K562 (cell line): Measurements from ENCODE around the gene RHCG. TPM values are rescaled to one million over a fixed set of nuclear protein-coding genes. Genes with fewer than 3 reads are reported as not detected.

ENCODE experiments used
- ATAC-seq: fragments of 200-7000 bp; cut with Tn5 transposase; 3 replicates; pipeline ENCODE4 v1.9.1; 2020; ENCODE audit warnings: moderate library complexity
- BruUV-seq: library from RNA; stranded (reverse); fragments of 400-500 nt; replicated peaks from 2 replicates; lab custom pipeline; 2021; lab: Mats Ljungman, UMichigan
- CTCF ChIA-PET: fragments of 300-600 bp; formaldehyde crosslinking; extraction: SDS; loops from one replicate; lab custom pipeline; 2021; ENCODE audit warnings: low intra/inter-chr PET ratio; lab: Yijun Ruan, JAX
- POLR2A ChIA-PET: fragments of 300-600, 350-650 bp; sonication (Branson Sonifier 250); formaldehyde crosslinking; extraction: SDS; loops from one replicate; lab custom pipeline; 2021; ENCODE audit warnings: antibody characterized with exemption, inconsistent platforms; lab: Yijun Ruan, JAX
- DNase-seq, 4 experiments: peaks; one replicate each; pipeline versions ENCODE4 v3.0.0 to v3.0.0-alpha.2; 2011 to 2018; ENCODE audit warnings: low spot score in 3 of 4, mixed read lengths in 3 of 4; ENCODE audit errors: extremely low read depth in 1 of 4
- FAIRE-seq: peaks from 2 replicates; lab custom pipeline; 2011; peaks lifted over from hg19 to GRCh38; lab: Jason Lieb, UNC
- H2AFZ ChIP-seq: 2 replicates; pipeline ENCODE4 v1.6.0; 2011; ENCODE audit warnings: low read depth, low read length, control low read depth, inconsistent platforms
- H3K27ac ChIP-seq: fragments of 200-600 bp; 3 replicates; pipeline ENCODE4 v1.8.0; 2011; ENCODE audit warnings: low read depth, mild to moderate bottlenecking, control low read depth, inconsistent platforms, low read length, moderate library complexity, mixed read lengths; ENCODE audit errors: extremely low read depth
- H3K27me3 ChIP-seq, 2 experiments: fragments of 300-600 bp in 1 of 2; 2 replicates in 1 of 2; 3 replicates in 1 of 2; pipeline versions ENCODE4 v1.6.0 to v1.8.0; 2011; ENCODE audit warnings: inconsistent platforms in 2 of 2, low read length in 2 of 2, mild to moderate bottlenecking in 1 of 2, mixed read lengths in 1 of 2, moderate library complexity in 1 of 2; ENCODE audit not compliant: control insufficient read depth in 2 of 2, insufficient read depth in 2 of 2
- H3K36me3 ChIP-seq: fragments of 300-600 bp; 3 replicates; pipeline ENCODE4 v1.8.0; 2011; ENCODE audit warnings: mild to moderate bottlenecking, low read length, inconsistent platforms; ENCODE audit not compliant: control insufficient read depth, insufficient read depth
- H3K4me1 ChIP-seq, 2 experiments: fragments of 200-600 bp in 1 of 2; replicated peaks in 1 of 2; 2 replicates in 1 of 2; 3 replicates in 1 of 2; pipeline versions ENCODE4 v1.5.1 to v1.8.0; 2011; ENCODE audit warnings: inconsistent platforms in 2 of 2, low read length in 2 of 2, mild to moderate bottlenecking in 1 of 2, mixed read lengths in 1 of 2, moderate library complexity in 1 of 2; ENCODE audit not compliant: control insufficient read depth in 2 of 2, insufficient read depth in 2 of 2
- H3K4me2 ChIP-seq: 2 replicates; pipeline ENCODE4 v1.6.1; 2011; ENCODE audit warnings: low read length, control low read depth, inconsistent platforms, mixed read lengths; ENCODE audit not compliant: insufficient read depth
- H3K4me3 ChIP-seq: fragments of 200-600 bp; sonication (generic), shearing (Covaris generic); 2 replicates; pipeline ENCODE4 v1.5.1; 2016; ENCODE audit warnings: control low read depth, inconsistent platforms
- H3K79me2 ChIP-seq: fragments of 200-600 bp; 3 replicates; pipeline ENCODE4 v1.8.0; 2011; ENCODE audit warnings: low read length, inconsistent platforms; ENCODE audit not compliant: control insufficient read depth, insufficient read depth
- H3K9ac ChIP-seq, 2 experiments: 2 replicates each; pipeline versions ENCODE4 v1.6.0 to v1.6.1; 2011; ENCODE audit warnings: low read depth in 2 of 2, low read length in 2 of 2, control low read depth in 1 of 2, inconsistent platforms in 1 of 2, mild to moderate bottlenecking in 1 of 2, mixed read lengths in 1 of 2; ENCODE audit not compliant: insufficient read depth in 1 of 2
- H3K9me1 ChIP-seq: one replicate; pipeline ENCODE4 v1.6.0; 2011; ENCODE audit warnings: inconsistent platforms, mild to moderate bottlenecking, low read length, moderate library complexity; ENCODE audit not compliant: control insufficient read depth, insufficient read depth
- H3K9me3 ChIP-seq: replicated peaks from 2 replicates; pipeline ENCODE4 v1.5.1; 2011; ENCODE audit warnings: low read depth, low read length, inconsistent platforms; ENCODE audit not compliant: control insufficient read depth, insufficient read depth
- H4K20me1 ChIP-seq: replicated peaks from 2 replicates; pipeline ENCODE4 v1.6.1; 2011; ENCODE audit warnings: low read length, inconsistent platforms, mixed read lengths; ENCODE audit not compliant: control insufficient read depth, insufficient read depth
- EZH2 ChIP-seq: IDR thresholded peaks from 2 replicates; pipeline ENCODE4 v1.6.1; 2012; ENCODE audit warnings: low read depth, mild to moderate bottlenecking, inconsistent platforms, low read length, borderline replicate concordance
- MECOM ChIP-seq: fragments of 250-450 bp; sonication (Bioruptor Pico); IDR thresholded peaks from 2 replicates; pipeline ENCODE4 v1.8.0; 2022; ENCODE audit warnings: inconsistent platforms
- MTF1 ChIP-seq: fragments of 250-450 bp; sonication (Bioruptor Pico); IDR thresholded peaks from 2 replicates; pipeline ENCODE4 v1.9.0; 2021; ENCODE audit warnings: moderate library complexity, mild to moderate bottlenecking, inconsistent platforms, borderline replicate concordance
- OTX1 ChIP-seq: fragments of 450-650 bp; formaldehyde crosslinking; IDR thresholded peaks from 2 replicates; pipeline ENCODE4 v1.4.0; 2022; ENCODE audit warnings: mild to moderate bottlenecking
- TRIM24 ChIP-seq, 2 experiments: fragments of 450-650 bp; IDR thresholded peaks; 2 replicates each; pipeline ENCODE4 v1.6.1; 2016
- WGBS: fragments of 100-300 bp; shearing (Covaris generic); methylation state at CpG from one replicate; pipeline ENCODE4 v1.1.6; 2016; ENCODE audit warnings: low coverage, mixed read lengths; ENCODE audit not compliant: insufficient coverage; ENCODE audit errors: missing lambda C conversion rate; 5-methylcytosine and 5-hydroxymethylcytosine counted together
- in situ Hi-C: fragments of 300-500 bp; cut with MboI; formaldehyde crosslinking; loops from 4 replicates; pipeline ENCODE4 v1.15.0; 2018; ENCODE audit warnings: inconsistent platforms, mixed read lengths
- intact Hi-C: fragments of 100-400 bp; cut with micrococcal nuclease; formaldehyde crosslinking; loops from 2 replicates; pipeline ENCODE4 v1.14.2; 2022
- polyA plus RNA-seq, 8 experiments: library from polyadenylated mRNA; depleted of rRNA in 4 of 8; stranded (reverse) in 5 of 8; unstranded in 3 of 8; fragments of >200 nt; fragmentation: Nextera tagmentation in 2 of 8; fragmentation: Illumina TruSeq in 1 of 8; extraction: Ambion mirVana in 2 of 8; extraction: Trizol in 1 of 8; gene quantifications; 2 replicates each; pipeline versions ENCODE4 v1.2.1 to v1.2.3, GENCODE V29; 2011 to 2014; ENCODE audit warnings: inconsistent platforms in 1 of 8, missing spikeins in 1 of 8
- total RNA-seq, 7 experiments: library from RNA; depleted of rRNA in 6 of 7; stranded (reverse); fragments of >200 nt in 6 of 7; fragmentation: Illumina TruSeq in 2 of 7; extraction: Trizol in 2 of 7; gene quantifications; 2 replicates each; pipeline versions ENCODE4 v1.2.1 to v1.2.3, GENCODE V29; 2011 to 2021; ENCODE audit warnings: low replicate concordance in 1 of 7
- TF ChIP-seq, protein P1 (sequence below), 2 experiments: fragments of 450-650 bp; IDR thresholded peaks; 2 replicates each; pipeline ENCODE4 v1.6.1; 2016; ENCODE audit warnings: mild to moderate bottlenecking in 2 of 2, borderline replicate concordance in 1 of 2, low read depth in 1 of 2, moderate library complexity in 1 of 2

Gene RHCG
- total and polyA plus RNA-seq, 9 of the 15 experiments (the other 6 are each of a cell fraction or from before 2014, with no cell fraction given), result not detected

DNA sequence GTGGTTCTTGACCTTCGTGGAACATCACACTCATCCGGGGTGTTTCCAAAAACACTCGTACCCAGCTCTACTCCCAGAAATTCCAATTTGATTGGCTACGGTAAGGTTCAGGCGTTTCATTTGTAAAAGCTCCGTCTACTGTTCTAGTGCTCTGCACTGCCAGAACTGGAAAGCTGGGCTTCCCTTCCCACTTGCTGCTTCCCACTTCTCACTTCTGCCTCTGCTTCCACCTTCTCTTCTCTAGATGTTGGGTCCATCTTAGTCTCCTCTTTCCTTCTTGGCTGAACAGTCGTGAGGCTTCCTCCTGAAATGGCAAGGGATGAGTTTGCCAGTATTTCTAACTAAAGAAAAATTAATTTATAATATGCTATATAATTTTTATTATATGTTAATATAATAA lies 29.8 kb upstream of the RHCG start:
- Histone ChIP-seq H4K20me1 (no peaks in the 10 kb centered on the region), H3K27ac (no peak overlapping the region), H3K9me1 (no peaks in the 10 kb centered on the region), H3K9ac (no peak overlapping the region), H3K27me3 (peaks cover 19 to 39% of the 10 kb centered on the region in 2 experiments), H3K79me2 (no peaks in the 10 kb centered on the region), H2AFZ (no peak overlapping the region), H3K4me3 (no peak overlapping the region), H3K9me3 (no peaks in the 10 kb centered on the region), H3K4me1 (no peaks in the 10 kb centered on the region; a peak in 1 of 5 replicates), H3K4me2 (no peak overlapping the region), H3K36me3 (no peaks in the 10 kb centered on the region)
- ChIA-PET POLR2A (no interaction called here), CTCF (no interaction called here)
- FAIRE-seq (no peak), ATAC-seq (no peak), DNase-seq (no peak)
- in situ Hi-C loops (no loop called here), intact Hi-C loops (no loop called here)
- WGBS, result 3% methylated on average over 7 of the region's 7 CpGs
- TF ChIP-seq OTX1 (CRISPR knock-in tag) (no peak), EZH2 (no peak), MTF1 (CRISPR knock-in tag) (no peak), TRIM24 (IDR thresholded peaks at IDR 0.05) (no peak), MECOM (CRISPR knock-in tag) (no peak)
- TF ChIP-seq, protein P1, sequence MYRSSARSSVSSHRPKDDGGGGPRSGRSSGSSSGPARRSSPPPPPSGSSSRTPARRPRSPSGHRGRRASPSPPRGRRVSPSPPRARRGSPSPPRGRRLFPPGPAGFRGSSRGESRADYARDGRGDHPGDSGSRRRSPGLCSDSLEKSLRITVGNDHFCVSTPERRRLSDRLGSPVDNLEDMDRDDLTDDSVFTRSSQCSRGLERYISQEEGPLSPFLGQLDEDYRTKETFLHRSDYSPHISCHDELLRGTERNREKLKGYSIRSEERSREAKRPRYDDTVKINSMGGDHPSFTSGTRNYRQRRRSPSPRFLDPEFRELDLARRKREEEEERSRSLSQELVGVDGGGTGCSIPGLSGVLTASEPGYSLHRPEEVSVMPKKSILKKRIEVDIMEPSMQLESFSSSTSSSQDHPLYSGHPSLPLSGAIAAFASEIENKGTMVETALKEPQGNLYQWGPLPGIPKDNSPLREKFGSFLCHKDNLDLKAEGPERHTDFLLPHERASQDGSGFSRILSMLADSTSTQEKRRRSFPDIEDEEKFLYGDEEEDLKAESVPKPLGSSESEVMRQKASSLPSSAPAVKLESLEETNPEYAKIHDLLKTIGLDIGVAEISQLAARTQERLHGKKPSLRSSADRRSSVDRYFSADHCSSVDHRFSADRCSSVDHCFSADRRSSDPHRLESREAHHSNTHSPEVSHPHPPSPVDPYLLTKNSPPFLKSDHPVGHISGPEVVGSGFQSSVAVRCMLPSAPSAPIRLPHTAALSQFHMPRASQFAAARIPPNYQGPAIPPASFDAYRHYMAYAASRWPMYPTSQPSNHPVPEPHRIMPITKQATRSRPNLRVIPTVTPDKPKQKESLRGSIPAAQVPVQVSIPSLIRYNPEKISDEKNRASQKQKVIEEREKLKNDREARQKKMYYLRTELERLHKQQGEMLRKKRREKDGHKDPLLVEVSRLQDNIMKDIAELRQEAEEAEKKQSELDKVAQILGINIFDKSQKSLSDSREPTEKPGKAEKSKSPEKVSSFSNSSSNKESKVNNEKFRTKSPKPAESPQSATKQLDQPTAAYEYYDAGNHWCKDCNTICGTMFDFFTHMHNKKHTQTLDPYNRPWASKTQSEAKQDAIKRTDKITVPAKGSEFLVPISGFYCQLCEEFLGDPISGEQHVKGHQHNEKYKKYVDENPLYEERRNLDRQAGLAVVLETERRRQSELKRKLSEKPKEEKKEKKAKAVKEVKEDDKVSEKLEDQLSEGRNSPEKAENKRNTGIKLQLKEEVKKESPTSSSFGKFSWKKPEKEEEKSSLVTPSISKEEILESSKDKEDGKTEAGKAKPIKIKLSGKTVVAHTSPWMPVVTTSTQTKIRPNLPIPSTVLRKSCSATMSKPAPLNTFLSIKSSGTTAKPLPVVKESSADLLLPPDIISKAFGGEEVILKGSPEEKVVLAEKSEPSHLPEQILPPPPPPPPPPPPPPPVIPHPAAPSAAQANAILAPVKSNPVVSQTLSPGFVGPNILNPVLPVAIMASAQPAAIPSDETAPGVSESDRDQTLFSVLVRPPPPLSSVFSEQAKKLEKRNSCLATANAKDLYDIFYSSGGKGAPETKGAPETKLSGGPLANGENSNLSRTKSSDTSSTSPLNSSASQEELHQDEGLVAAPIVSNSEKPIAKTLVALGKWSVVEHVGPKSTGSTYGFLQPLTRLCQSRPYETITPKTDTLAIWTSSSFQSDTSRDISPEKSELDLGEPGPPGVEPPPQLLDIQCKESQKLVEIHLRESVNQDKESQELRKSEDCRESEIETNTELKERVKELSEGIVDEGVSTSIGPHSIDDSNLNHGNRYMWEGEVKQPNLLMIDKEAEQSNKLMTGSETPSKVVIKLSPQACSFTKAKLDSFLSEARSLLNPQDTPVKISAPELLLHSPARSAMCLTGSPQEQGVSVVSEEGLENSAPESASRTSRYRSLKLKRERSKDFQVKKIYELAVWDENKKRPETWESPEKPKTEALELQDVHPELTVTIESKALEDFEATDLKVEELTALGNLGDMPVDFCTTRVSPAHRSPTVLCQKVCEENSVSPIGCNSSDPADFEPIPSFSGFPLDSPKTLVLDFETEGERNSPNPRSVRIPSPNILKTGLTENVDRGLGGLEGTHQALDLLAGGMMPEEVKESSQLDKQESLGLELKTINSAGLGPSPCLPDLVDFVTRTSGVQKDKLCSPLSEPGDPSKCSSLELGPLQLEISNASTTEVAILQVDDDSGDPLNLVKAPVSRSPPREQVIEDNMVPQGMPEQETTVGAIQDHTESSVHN (IDR thresholded peaks at IDR 0.05; ENCODE audit: borderline replicate concordance in 1 of 2, low read depth in 1 of 2), result no peak
- no TSS peak for BruUV-seq
